ENCODE results near the gene ANKRD44.

DNA sequence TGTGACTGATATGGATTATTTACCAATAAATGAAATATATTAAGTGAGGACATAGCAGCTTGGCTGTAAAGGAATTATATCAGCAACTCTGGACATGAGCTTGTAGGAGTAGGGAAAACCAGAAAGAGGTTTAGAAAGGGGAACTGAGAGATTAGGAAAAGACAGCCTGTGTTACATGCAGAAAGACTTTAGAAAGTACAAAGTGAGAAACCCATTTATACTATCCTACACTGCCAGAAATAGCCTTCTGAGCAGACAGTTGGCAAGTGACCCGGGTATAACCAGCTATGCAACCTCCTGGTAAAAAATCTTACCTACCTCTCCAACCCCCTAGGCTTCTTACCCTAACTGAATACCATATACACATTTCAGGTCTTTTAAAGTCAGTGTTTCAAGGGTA lies 134.1 kb downstream of the ANKRD44 start:
- TF ChIP-seq GATA3 (IDR thresholded peaks at IDR 0.05; ENCODE audit: low read depth, low read length) (no peak), GATA2 (IDR thresholded peaks at IDR 0.05; ENCODE audit: low read depth, low read length) (no peak)
